GM23338 (cell line): Measurements from ENCODE around the gene OSBPL7.

Source experiments
- CREB1 ChIP-seq: fragments of 250-450 bp; sonication (Bioruptor Pico); IDR thresholded peaks from 2 replicates; pipeline ENCODE4 v1.5.0; 2020; ENCODE audit warnings: low read depth, mild to moderate bottlenecking, moderate library complexity
- CTCF ChIP-seq, 2 experiments: fragments of 200-600 bp in 1 of 2; sonication (generic) in 1 of 2; conservative IDR thresholded peaks; 2 replicates each; pipeline versions ENCODE4 v1.5.1 to v1.6.1; 2016 to 2017; ENCODE audit warnings: antibody characterized with exemption in 2 of 2, low read depth in 2 of 2, mild to moderate bottlenecking in 2 of 2, moderate library complexity in 1 of 2
- ETS1 ChIP-seq: IDR thresholded peaks from 2 replicates; pipeline ENCODE4 v1.6.1; 2016; ENCODE audit warnings: antibody characterized with exemption
- EZH2 ChIP-seq: fragments of 200-600 bp; sonication (generic); IDR thresholded peaks from one replicate; pipeline ENCODE4 v1.8.0; 2017; ENCODE audit warnings: antibody characterized with exemption, mild to moderate bottlenecking, low read depth; ENCODE audit not compliant: unreplicated experiment
- EZH2phosphoT487 ChIP-seq: fragments of 200-600 bp; sonication (generic); IDR thresholded peaks from one replicate; pipeline ENCODE4 v1.8.1; 2018; ENCODE audit warnings: antibody characterized with exemption; ENCODE audit not compliant: unreplicated experiment
- JUNB ChIP-seq: IDR thresholded peaks from one replicate; pipeline ENCODE4 v1.6.1; 2016; ENCODE audit warnings: antibody characterized with exemption; ENCODE audit not compliant: unreplicated experiment
- NANOG ChIP-seq: IDR thresholded peaks from 2 replicates; pipeline ENCODE4 v1.6.1; 2016; ENCODE audit warnings: antibody characterized with exemption, borderline replicate concordance
- POLR2AphosphoS5 ChIP-seq: IDR thresholded peaks from 2 replicates; pipeline ENCODE4 v1.6.1; 2016; ENCODE audit warnings: antibody characterized with exemption, low read depth
- ZNF114 ChIP-seq: fragments of 250-450 bp; sonication (Bioruptor Pico); IDR thresholded peaks from 2 replicates; pipeline ENCODE4 v1.5.0; 2020; ENCODE audit warnings: mild to moderate bottlenecking, moderate library complexity
- ZNF331 ChIP-seq: fragments of 250-450 bp; sonication (Bioruptor Pico); IDR thresholded peaks from 2 replicates; pipeline ENCODE4 v1.5.0; 2020; ENCODE audit warnings: low read depth, mild to moderate bottlenecking, moderate library complexity
- TF ChIP-seq, protein P1 (sequence below): IDR thresholded peaks from one replicate; pipeline ENCODE4 v1.6.1; 2018; ENCODE audit warnings: antibody characterized with exemption; ENCODE audit not compliant: unreplicated experiment
- TF ChIP-seq, protein P2 (sequence below): fragments of 250-450 bp; sonication (Bioruptor Pico); IDR thresholded peaks from 2 replicates; pipeline ENCODE4 v1.5.0; 2020; ENCODE audit warnings: mild to moderate bottlenecking, moderate library complexity

GRCh38 chr17:47852113-47852949 lies 30.7 kb upstream of the OSBPL7 start:
- no peak for TF ChIP-seq ZNF114 (CRISPR knock-in tag)
- TF ChIP-seq CTCF (conservative IDR thresholded peaks at IDR 0.05; ENCODE audit: low read depth in 2 of 2), result no peak
- TF ChIP-seq POLR2AphosphoS5, result no peak
- TF ChIP-seq, protein P1, sequence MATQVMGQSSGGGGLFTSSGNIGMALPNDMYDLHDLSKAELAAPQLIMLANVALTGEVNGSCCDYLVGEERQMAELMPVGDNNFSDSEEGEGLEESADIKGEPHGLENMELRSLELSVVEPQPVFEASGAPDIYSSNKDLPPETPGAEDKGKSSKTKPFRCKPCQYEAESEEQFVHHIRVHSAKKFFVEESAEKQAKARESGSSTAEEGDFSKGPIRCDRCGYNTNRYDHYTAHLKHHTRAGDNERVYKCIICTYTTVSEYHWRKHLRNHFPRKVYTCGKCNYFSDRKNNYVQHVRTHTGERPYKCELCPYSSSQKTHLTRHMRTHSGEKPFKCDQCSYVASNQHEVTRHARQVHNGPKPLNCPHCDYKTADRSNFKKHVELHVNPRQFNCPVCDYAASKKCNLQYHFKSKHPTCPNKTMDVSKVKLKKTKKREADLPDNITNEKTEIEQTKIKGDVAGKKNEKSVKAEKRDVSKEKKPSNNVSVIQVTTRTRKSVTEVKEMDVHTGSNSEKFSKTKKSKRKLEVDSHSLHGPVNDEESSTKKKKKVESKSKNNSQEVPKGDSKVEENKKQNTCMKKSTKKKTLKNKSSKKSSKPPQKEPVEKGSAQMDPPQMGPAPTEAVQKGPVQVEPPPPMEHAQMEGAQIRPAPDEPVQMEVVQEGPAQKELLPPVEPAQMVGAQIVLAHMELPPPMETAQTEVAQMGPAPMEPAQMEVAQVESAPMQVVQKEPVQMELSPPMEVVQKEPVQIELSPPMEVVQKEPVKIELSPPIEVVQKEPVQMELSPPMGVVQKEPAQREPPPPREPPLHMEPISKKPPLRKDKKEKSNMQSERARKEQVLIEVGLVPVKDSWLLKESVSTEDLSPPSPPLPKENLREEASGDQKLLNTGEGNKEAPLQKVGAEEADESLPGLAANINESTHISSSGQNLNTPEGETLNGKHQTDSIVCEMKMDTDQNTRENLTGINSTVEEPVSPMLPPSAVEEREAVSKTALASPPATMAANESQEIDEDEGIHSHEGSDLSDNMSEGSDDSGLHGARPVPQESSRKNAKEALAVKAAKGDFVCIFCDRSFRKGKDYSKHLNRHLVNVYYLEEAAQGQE, result no peak
- no peak for TF ChIP-seq ZNF331 (CRISPR knock-in tag)
- TF ChIP-seq, protein P2, sequence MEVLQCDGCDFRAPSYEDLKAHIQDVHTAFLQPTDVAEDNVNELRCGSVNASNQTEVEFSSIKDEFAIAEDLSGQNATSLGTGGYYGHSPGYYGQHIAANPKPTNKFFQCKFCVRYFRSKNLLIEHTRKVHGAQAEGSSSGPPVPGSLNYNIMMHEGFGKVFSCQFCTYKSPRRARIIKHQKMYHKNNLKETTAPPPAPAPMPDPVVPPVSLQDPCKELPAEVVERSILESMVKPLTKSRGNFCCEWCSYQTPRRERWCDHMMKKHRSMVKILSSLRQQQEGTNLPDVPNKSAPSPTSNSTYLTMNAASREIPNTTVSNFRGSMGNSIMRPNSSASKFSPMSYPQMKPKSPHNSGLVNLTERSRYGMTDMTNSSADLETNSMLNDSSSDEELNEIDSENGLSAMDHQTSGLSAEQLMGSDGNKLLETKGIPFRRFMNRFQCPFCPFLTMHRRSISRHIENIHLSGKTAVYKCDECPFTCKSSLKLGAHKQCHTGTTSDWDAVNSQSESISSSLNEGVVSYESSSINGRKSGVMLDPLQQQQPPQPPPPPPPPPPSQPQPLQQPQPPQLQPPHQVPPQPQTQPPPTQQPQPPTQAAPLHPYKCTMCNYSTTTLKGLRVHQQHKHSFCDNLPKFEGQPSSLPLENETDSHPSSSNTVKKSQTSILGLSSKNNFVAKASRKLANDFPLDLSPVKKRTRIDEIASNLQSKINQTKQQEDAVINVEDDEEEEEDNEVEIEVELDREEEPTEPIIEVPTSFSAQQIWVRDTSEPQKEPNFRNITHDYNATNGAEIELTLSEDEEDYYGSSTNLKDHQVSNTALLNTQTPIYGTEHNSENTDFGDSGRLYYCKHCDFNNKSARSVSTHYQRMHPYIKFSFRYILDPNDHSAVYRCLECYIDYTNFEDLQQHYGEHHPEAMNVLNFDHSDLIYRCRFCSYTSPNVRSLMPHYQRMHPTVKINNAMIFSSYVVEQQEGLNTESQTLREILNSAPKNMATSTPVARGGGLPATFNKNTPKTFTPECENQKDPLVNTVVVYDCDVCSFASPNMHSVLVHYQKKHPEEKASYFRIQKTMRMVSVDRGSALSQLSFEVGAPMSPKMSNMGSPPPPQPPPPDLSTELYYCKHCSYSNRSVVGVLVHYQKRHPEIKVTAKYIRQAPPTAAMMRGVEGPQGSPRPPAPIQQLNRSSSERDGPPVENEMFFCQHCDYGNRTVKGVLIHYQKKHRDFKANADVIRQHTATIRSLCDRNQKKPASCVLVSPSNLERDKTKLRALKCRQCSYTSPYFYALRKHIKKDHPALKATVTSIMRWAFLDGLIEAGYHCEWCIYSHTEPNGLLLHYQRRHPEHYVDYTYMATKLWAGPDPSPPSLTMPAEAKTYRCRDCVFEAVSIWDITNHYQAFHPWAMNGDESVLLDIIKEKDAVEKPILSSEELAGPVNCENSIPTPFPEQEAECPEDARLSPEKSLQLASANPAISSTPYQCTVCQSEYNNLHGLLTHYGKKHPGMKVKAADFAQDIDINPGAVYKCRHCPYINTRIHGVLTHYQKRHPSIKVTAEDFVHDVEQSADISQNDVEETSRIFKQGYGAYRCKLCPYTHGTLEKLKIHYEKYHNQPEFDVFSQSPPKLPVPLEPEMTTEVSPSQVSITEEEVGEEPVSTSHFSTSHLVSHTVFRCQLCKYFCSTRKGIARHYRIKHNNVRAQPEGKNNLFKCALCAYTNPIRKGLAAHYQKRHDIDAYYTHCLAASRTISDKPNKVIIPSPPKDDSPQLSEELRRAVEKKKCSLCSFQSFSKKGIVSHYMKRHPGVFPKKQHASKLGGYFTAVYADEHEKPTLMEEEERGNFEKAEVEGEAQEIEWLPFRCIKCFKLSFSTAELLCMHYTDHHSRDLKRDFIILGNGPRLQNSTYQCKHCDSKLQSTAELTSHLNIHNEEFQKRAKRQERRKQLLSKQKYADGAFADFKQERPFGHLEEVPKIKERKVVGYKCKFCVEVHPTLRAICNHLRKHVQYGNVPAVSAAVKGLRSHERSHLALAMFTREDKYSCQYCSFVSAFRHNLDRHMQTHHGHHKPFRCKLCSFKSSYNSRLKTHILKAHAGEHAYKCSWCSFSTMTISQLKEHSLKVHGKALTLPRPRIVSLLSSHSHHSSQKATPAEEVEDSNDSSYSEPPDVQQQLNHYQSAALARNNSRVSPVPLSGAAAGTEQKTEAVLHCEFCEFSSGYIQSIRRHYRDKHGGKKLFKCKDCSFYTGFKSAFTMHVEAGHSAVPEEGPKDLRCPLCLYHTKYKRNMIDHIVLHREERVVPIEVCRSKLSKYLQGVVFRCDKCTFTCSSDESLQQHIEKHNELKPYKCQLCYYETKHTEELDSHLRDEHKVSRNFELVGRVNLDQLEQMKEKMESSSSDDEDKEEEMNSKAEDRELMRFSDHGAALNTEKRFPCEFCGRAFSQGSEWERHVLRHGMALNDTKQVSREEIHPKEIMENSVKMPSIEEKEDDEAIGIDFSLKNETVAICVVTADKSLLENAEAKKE, result no peak
- TF ChIP-seq JUNB, result no peak
- no peak for TF ChIP-seq NANOG
- TF ChIP-seq EZH2, result peak; percentile 84
- no peak for TF ChIP-seq ETS1
- no peak for TF ChIP-seq EZH2phosphoT487
- TF ChIP-seq CREB1, result no peak
